ENCODE measurements around the gene ZFP69.

GRCh38 chr1:40435876-40436275 lies 41.2 kb upstream of the ZFP69 start:
- TF ChIP-seq ZNF274 (IDR thresholded peaks at IDR 0.05; ENCODE audit: low read depth, low read length) (no peak), SUZ12 (IDR thresholded peaks at IDR 0.05; ENCODE audit: extremely low read depth, insufficient read depth, insufficient read length) (no peak), YY1 (IDR thresholded peaks at IDR 0.05; ENCODE audit: insufficient read depth, insufficient read length) (no peak)

Data from NT2/D1 (cell line).